Measurements from ENCODE around the gene PANK3. TPM values are rescaled to one million over a fixed set of nuclear protein-coding genes. Genes with fewer than 3 reads are reported as not detected.

The PANK3 gene
- total and polyA plus RNA-seq, 2 donors (not counting 1 experiment from before 2014, with no cell fraction given): 26.9 to 41.5 TPM

- no peak overlapping the region for H3K4me2 ChIP-seq (ENCODE audit: extremely low read depth, insufficient read depth, low read length)
- no peak for TF ChIP-seq EZH2 (IDR thresholded peaks at IDR 0.05; ENCODE audit: low read length, missing control alignments)
- no peak for TF ChIP-seq CTCF (conservative IDR thresholded peaks at IDR 0.05 in 1 of 2, IDR thresholded peaks at IDR 0.05 in 1 of 2; ENCODE audit: low read depth in 1 of 2, low read length in 2 of 2)
Observed at GRCh38 chr5:168614661-168615060, 35.5 kb upstream of the PANK3 start.

GRCh38 chr5:168613996-168614395 lies 34.8 kb upstream of the PANK3 start:
- H3K9ac ChIP-seq (ENCODE audit: insufficient read depth, low read length): no peak overlapping the region
- no peak overlapping the region for H2AFZ ChIP-seq (ENCODE audit: low read length)
- no peak overlapping the region for H3K27ac ChIP-seq (ENCODE audit: insufficient read depth, low read length)
- H3K9me3 ChIP-seq (ENCODE audit: control insufficient read depth, insufficient read depth, low read depth, low read length): no peaks in the 10 kb centered on the region
- H3K4me3 ChIP-seq (replicated peaks in 1 of 4; ENCODE audit: control extremely low read depth in 1 of 4, insufficient read depth in 1 of 4, low read depth in 3 of 4, low read length in 4 of 4): no peak overlapping the region
- H3K27me3 ChIP-seq (ENCODE audit: control insufficient read depth, insufficient read depth, low read length): no peaks in the 10 kb centered on the region
- H3K36me3 ChIP-seq (ENCODE audit: control insufficient read depth, insufficient read depth, low read length): no peaks in the 10 kb centered on the region
- no peaks in the 10 kb centered on the region for H4K20me1 ChIP-seq (ENCODE audit: control insufficient read depth, extremely low read depth, insufficient read depth, low read length)
- H3K4me2 ChIP-seq (ENCODE audit: extremely low read depth, insufficient read depth, low read length): no peak overlapping the region
- TF ChIP-seq CTCF (conservative IDR thresholded peaks at IDR 0.05 in 1 of 2, IDR thresholded peaks at IDR 0.05 in 1 of 2; ENCODE audit: low read depth in 1 of 2, low read length in 2 of 2): no peak
- H3K79me2 ChIP-seq (ENCODE audit: control insufficient read depth, insufficient read depth, low read length): no peaks in the 10 kb centered on the region
- no peak for DNase-seq (ENCODE audit: low read depth in 2 of 2)
- no peaks in the 10 kb centered on the region for H3K4me1 ChIP-seq (ENCODE audit: control insufficient read depth, extremely low read depth, insufficient read depth, low read length)

More at GRCh38 chr5:168614661-168615060, 35.5 kb upstream of the PANK3 start:
- H3K9ac ChIP-seq (ENCODE audit: insufficient read depth, low read length): no peak overlapping the region
- H3K9me3 ChIP-seq (ENCODE audit: control insufficient read depth, insufficient read depth, low read depth, low read length): no peaks in the 10 kb centered on the region
- no peak overlapping the region for H3K4me3 ChIP-seq (replicated peaks in 1 of 4; ENCODE audit: control extremely low read depth in 1 of 4, insufficient read depth in 1 of 4, low read depth in 3 of 4, low read length in 4 of 4)
- no peak for DNase-seq (ENCODE audit: low read depth in 2 of 2)
- H4K20me1 ChIP-seq (ENCODE audit: control insufficient read depth, extremely low read depth, insufficient read depth, low read length): no peaks in the 10 kb centered on the region
- no peaks in the 10 kb centered on the region for H3K36me3 ChIP-seq (ENCODE audit: control insufficient read depth, insufficient read depth, low read length)
- no peak overlapping the region for H3K27ac ChIP-seq (ENCODE audit: insufficient read depth, low read length)
- H3K79me2 ChIP-seq (ENCODE audit: control insufficient read depth, insufficient read depth, low read length): no peaks in the 10 kb centered on the region
- H3K4me1 ChIP-seq (ENCODE audit: control insufficient read depth, extremely low read depth, insufficient read depth, low read length): no peaks in the 10 kb centered on the region
- H2AFZ ChIP-seq (ENCODE audit: low read length): no peak overlapping the region
- no peaks in the 10 kb centered on the region for H3K27me3 ChIP-seq (ENCODE audit: control insufficient read depth, insufficient read depth, low read length)

- H4K20me1 ChIP-seq (ENCODE audit: control insufficient read depth, extremely low read depth, insufficient read depth, low read length): no peaks in the 10 kb centered on the region
- H3K9ac ChIP-seq (ENCODE audit: insufficient read depth, low read length): no peak overlapping the region
- H3K4me3 ChIP-seq (replicated peaks in 1 of 4; ENCODE audit: control extremely low read depth in 1 of 4, insufficient read depth in 1 of 4, low read depth in 3 of 4, low read length in 4 of 4): no peak overlapping the region
- no peaks in the 10 kb centered on the region for H3K4me1 ChIP-seq (ENCODE audit: control insufficient read depth, extremely low read depth, insufficient read depth, low read length)
- no peaks in the 10 kb centered on the region for H3K36me3 ChIP-seq (ENCODE audit: control insufficient read depth, insufficient read depth, low read length)
- H3K27ac ChIP-seq (ENCODE audit: insufficient read depth, low read length): no peak overlapping the region
- no peaks in the 10 kb centered on the region for H3K27me3 ChIP-seq (ENCODE audit: control insufficient read depth, insufficient read depth, low read length)
- DNase-seq (ENCODE audit: low read depth in 2 of 2): no peak
- H3K4me2 ChIP-seq (ENCODE audit: extremely low read depth, insufficient read depth, low read length): no peak overlapping the region
- no peak overlapping the region for H2AFZ ChIP-seq (ENCODE audit: low read length)
- H3K9me3 ChIP-seq (ENCODE audit: control insufficient read depth, insufficient read depth, low read depth, low read length): no peaks in the 10 kb centered on the region
- no peaks in the 10 kb centered on the region for H3K79me2 ChIP-seq (ENCODE audit: control insufficient read depth, insufficient read depth, low read length)
- TF ChIP-seq EZH2 (IDR thresholded peaks at IDR 0.05; ENCODE audit: low read length, missing control alignments) (no peak), CTCF (conservative IDR thresholded peaks at IDR 0.05 in 1 of 2, IDR thresholded peaks at IDR 0.05 in 1 of 2; ENCODE audit: low read depth in 1 of 2, low read length in 2 of 2) (no peak)
Observed at GRCh38 chr5:168613396-168613795, 34.2 kb upstream of the PANK3 start.

All from fibroblast of lung (primary cell).